Upper lobe of right lung (tissue), 1 donor: ENCODE results near the gene GOSR1. TPM values are rescaled to one million over a fixed set of nuclear protein-coding genes. Genes with fewer than 3 reads are reported as not detected.

Experiments
- ATAC-seq: fragments of 200-7000 bp; cut with Tn5 transposase; one replicate; pipeline ENCODE4 v1.9.1; 2020; ENCODE audit warnings: mild to moderate bottlenecking, moderate library complexity
- DNase-seq: peaks from one replicate; pipeline ENCODE4 v3.0.0-alpha.2; 2020
- H3K27ac ChIP-seq: fragments of 200-600 bp; one replicate; pipeline ENCODE4 v1.8.0; 2022
- H3K27me3 ChIP-seq: fragments of 200-600 bp; one replicate; pipeline ENCODE4 v1.8.0; 2022; ENCODE audit warnings: mild to moderate bottlenecking
- H3K36me3 ChIP-seq: fragments of 200-600 bp; one replicate; pipeline ENCODE4 v1.8.0; 2022
- H3K4me1 ChIP-seq: fragments of 200-600 bp; one replicate; pipeline ENCODE4 v1.8.0; 2022
- H3K4me3 ChIP-seq: fragments of 200-600 bp; one replicate; pipeline ENCODE4 v1.8.0; 2022; ENCODE audit warnings: mild to moderate bottlenecking
- H3K9me3 ChIP-seq: fragments of 200-600 bp; one replicate; pipeline ENCODE4 v1.8.0; 2022
- CTCF ChIP-seq: fragments of 200-600 bp; IDR thresholded peaks from one replicate; pipeline ENCODE4 v1.8.0; 2022; ENCODE audit warnings: antibody characterized with exemption
- intact Hi-C: fragments of 100-400 bp; cut with DNase I; formaldehyde crosslinking; loops from one replicate; pipeline ENCODE4 v1.11.0; 2022
- total RNA-seq: library from RNA; stranded (reverse); fragmentation: NEBNext Ultra II Directional; extraction: Animal tissue kit (Norgen Biotek cat#: 25700); gene quantifications from one replicate; pipeline ENCODE4 v1.2.1, GENCODE V29; 2021
- donor health status: DM: no; HTN: yes; CAD: no; lungs with severe emphysema.

Gene GOSR1
- total RNA-seq, 1 donor from 2014 or later: 48.9 TPM

GRCh38 chr17:30468465-30468864 lies 8.7 kb upstream of the GOSR1 start:
- no peaks in the 10 kb centered on the region for H3K9me3 ChIP-seq
- H3K4me1 ChIP-seq: no peaks in the 10 kb centered on the region
- no peak overlapping the region for H3K4me3 ChIP-seq
- no peak for ATAC-seq
- no peak for TF ChIP-seq CTCF
- peaks cover 36% of the 10 kb centered on the region for H3K36me3 ChIP-seq
- H3K27ac ChIP-seq: no peak overlapping the region
- no peaks in the 10 kb centered on the region for H3K27me3 ChIP-seq
- DNase-seq: no peak
- intact Hi-C loops: no loop called here

- DNase-seq (no peak), ATAC-seq (no peak)
- H3K4me1 ChIP-seq: peaks cover 5% of the 10 kb centered on the region
- H3K36me3 ChIP-seq: no peaks in the 10 kb centered on the region
- no peaks in the 10 kb centered on the region for H3K9me3 ChIP-seq
- intact Hi-C loops: no loop called here
- no peak overlapping the region for H3K4me3 ChIP-seq
- H3K27me3 ChIP-seq: no peaks in the 10 kb centered on the region
- no peak for TF ChIP-seq CTCF
- no peak overlapping the region for H3K27ac ChIP-seq
These were observed 4.8 kb upstream of the GOSR1 start for GRCh38 chr17:30472238-30472890.

DNA sequence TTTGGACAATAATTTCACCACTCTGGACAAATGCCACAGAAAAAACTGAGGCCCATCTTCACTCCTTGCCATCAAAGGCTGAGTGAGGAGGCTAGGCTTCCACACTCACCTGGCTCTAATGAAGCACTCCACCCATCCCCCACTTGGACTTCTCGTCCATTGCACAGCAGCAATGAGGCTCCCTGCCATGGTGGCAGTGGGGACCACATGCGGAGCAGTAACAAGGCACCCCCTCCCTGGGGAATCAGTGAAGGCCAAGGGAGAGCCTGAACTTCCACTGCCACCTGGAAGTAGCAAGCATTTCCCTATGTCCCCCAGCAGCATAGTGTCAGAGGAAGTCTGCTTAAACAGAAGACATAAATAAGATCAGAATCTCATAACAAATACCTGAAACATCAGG lies 2.0 kb upstream of the GOSR1 start:
- Histone ChIP-seq H3K4me3 (no peak overlapping the region), H3K27ac (no peak overlapping the region), H3K27me3 (no peaks in the 10 kb centered on the region), H3K4me1 (peaks cover 19% of the 10 kb centered on the region), H3K9me3 (no peaks in the 10 kb centered on the region), H3K36me3 (peaks cover 11% of the 10 kb centered on the region)
- ATAC-seq (no peak), DNase-seq (no peak)
- no peak for TF ChIP-seq CTCF
- intact Hi-C loops: no loop called here

DNA sequence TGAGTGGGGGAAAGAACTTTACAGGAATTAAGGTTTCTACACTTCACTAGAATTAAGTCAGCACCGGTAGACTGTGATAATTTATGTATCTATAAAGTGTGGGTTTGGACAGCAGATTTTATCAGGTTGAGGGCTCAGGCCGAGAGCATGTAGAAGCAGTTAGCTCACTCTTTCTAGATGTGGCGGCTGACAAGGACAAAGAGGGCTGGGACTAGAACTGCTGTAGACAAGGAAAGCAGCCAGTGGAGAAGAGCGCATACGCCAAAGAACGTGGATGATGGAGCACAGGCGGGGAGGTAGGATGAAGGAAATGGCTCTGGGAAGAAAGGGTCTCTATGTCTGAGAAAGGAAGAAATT lies 504 bp upstream of the GOSR1 start:
- Histone ChIP-seq H3K36me3 (peaks cover 26% of the 10 kb centered on the region), H3K4me3 (peak overlapping the region; percentile 89), H3K9me3 (no peaks in the 10 kb centered on the region), H3K27me3 (no peaks in the 10 kb centered on the region), H3K4me1 (peaks cover 19% of the 10 kb centered on the region), H3K27ac (peak overlapping the region; percentile 99)
- DNase-seq (no peak), ATAC-seq (no peak)
- intact Hi-C loops: no loop called here
- TF ChIP-seq CTCF: no peak

DNA sequence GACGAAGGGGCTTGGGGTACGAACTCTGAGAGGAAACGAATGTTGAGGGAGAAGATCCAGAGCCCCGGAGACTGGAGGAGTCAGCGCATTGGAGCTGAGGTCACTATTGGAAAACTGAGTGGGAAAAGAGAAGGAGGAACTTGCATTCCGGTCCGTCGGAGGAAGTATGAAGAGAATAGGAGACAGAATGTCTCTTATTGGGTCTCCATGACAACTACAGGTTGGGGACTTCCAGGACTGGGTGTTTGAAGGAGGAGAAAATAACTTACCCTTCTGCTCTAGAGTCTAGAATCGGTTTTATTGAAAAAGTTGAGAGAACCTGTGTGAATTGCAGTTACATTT lies 537 bp downstream of the GOSR1 start:
- DNase-seq (no peak), ATAC-seq (peak; percentile 49)
- intact Hi-C loops: no loop called here
- peaks cover 19% of the 10 kb centered on the region for H3K4me1 ChIP-seq
- no peaks in the 10 kb centered on the region for H3K9me3 ChIP-seq
- H3K36me3 ChIP-seq: peaks cover 36% of the 10 kb centered on the region
- no peaks in the 10 kb centered on the region for H3K27me3 ChIP-seq
- TF ChIP-seq CTCF: no peak
- H3K27ac ChIP-seq: peak overlapping the region; percentile 99
- peak overlapping the region; percentile 89 for H3K4me3 ChIP-seq

DNA sequence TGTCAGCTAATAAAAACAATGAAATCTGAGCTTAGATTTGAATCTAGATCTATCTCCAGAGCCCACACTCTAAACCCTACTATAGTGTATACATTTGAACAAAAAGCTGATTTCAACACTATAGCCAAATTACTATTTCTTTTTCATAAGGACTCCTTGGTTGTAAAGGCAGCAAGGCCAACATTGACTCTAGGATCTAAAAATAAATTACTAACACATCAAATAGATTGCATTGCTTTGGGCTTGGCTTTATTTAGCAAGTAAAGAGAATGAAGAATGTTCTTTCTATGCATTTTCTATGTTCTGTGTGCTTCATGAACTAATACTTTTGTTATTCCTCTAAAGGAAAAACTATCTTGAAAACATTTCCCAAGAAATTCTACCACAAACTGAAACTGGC lies 5.3 kb downstream of the GOSR1 start:
- H3K27ac ChIP-seq: no peak overlapping the region
- no peak overlapping the region for H3K4me3 ChIP-seq
- peaks cover 84% of the 10 kb centered on the region for H3K36me3 ChIP-seq
- no peaks in the 10 kb centered on the region for H3K27me3 ChIP-seq
- ATAC-seq: no peak
- intact Hi-C loops: no loop called here
- no peak for DNase-seq
- no peak for TF ChIP-seq CTCF
- H3K9me3 ChIP-seq: no peaks in the 10 kb centered on the region
- H3K4me1 ChIP-seq: peaks cover 14% of the 10 kb centered on the region
